Upper lobe of left lung (tissue), 4 donors: Measurements from ENCODE around the gene IRF2.

Experiments used
- CTCF ChIP-seq, 6 experiments: fragments of 450-650 bp in 4 of 6; fragments of 200-600 bp in 2 of 6; sonication (generic) in 2 of 6; IDR thresholded peaks; one replicate each; pipeline ENCODE4 v1.5.1; 2016 to 2019; ENCODE audit warnings: antibody characterized with exemption in 6 of 6
- POLR2A ChIP-seq, 4 donors: fragments of 450-650 bp; IDR thresholded peaks; one replicate each; pipeline ENCODE4 v1.5.1; 2016 to 2017; ENCODE audit warnings: antibody characterized with exemption in 4 of 4, mild to moderate bottlenecking in 2 of 4

GRCh38 chr4:184510401-184510800 is 36.1 kb upstream of the IRF2 start:
- TF ChIP-seq CTCF (IDR thresholded peaks at IDR 0.05) (no peak), POLR2A (IDR thresholded peaks at IDR 0.05) (no peak)
